Neural cell (in vitro differentiated cells): Measurements from ENCODE around the gene RUNX1. TPM values are rescaled to one million over a fixed set of nuclear protein-coding genes. Genes with fewer than 3 reads are reported as not detected.

ENCODE experiments used
- H2AFZ ChIP-seq: fragments of 200-600, 300-800 bp; sonication (generic), shearing (Covaris generic); 2 replicates; pipeline ENCODE4 v1.6.0; 2014; ENCODE audit warnings: low read depth, mild to moderate bottlenecking, antibody characterized with exemption, low read length, moderate library complexity
- H3F3A ChIP-seq: fragments of 200-600 bp; shearing (Covaris generic); 2 replicates; pipeline ENCODE4 v1.6.1; 2016; ENCODE audit warnings: mild to moderate bottlenecking, moderate library complexity, mixed read lengths, antibody characterized with exemption, low read length; ENCODE audit not compliant: insufficient read depth, poor library complexity, severe bottlenecking
- H3K27ac ChIP-seq: fragments of 200-600, 300-800 bp; sonication (generic), shearing (Covaris generic); 2 replicates; pipeline ENCODE4 v1.5.1; 2014; ENCODE audit warnings: mild to moderate bottlenecking, low read length, moderate library complexity
- H3K27me3 ChIP-seq: fragments of 300-800, 200-600 bp; sonication (generic), shearing (Covaris generic); 2 replicates; pipeline ENCODE4 v1.6.0; 2014; ENCODE audit warnings: mild to moderate bottlenecking, low read depth, low read length, moderate library complexity; ENCODE audit not compliant: insufficient read depth
- H3K36me3 ChIP-seq: fragments of 300-800, 200-600 bp; sonication (generic), shearing (Covaris generic); 2 replicates; pipeline ENCODE4 v1.5.1; 2014; ENCODE audit warnings: mild to moderate bottlenecking, antibody characterized with exemption, low read length, moderate library complexity; ENCODE audit not compliant: insufficient read depth
- H3K4me2 ChIP-seq: fragments of 300-800, 200-600 bp; sonication (generic), shearing (Covaris generic); 2 replicates; pipeline ENCODE4 v1.6.0; 2014; ENCODE audit warnings: mild to moderate bottlenecking, low read length
- H3K4me3 ChIP-seq: fragments of 300-800, 200-600 bp; sonication (generic), shearing (Covaris generic); 2 replicates; pipeline ENCODE4 v1.5.1; 2014; ENCODE audit warnings: mild to moderate bottlenecking, low read length, moderate library complexity
- H3K79me2 ChIP-seq: fragments of 200-600 bp; shearing (Covaris generic); replicated peaks from 2 replicates; pipeline ENCODE4 v1.6.0; 2014; ENCODE audit warnings: mild to moderate bottlenecking, low read length, moderate library complexity; ENCODE audit not compliant: insufficient read depth
- H3K9ac ChIP-seq: fragments of 300-800, 200-600 bp; sonication (generic), shearing (Covaris generic); 2 replicates; pipeline ENCODE4 v1.6.1; 2016; ENCODE audit warnings: mild to moderate bottlenecking, low read length, mixed read lengths
- H3K9me2 ChIP-seq: fragments of 200-600 bp; shearing (Covaris generic); 2 replicates; pipeline ENCODE4 v1.6.1; 2016; ENCODE audit warnings: mild to moderate bottlenecking, low read length, mixed read lengths; ENCODE audit not compliant: insufficient read depth
- H3K9me3 ChIP-seq: fragments of 200-600, 300-800 bp; sonication (generic), shearing (Covaris generic); 2 replicates; pipeline ENCODE4 v1.6.1; 2016; ENCODE audit warnings: mild to moderate bottlenecking, mixed run types, low read length, moderate library complexity, mixed read lengths
- H4K20me1 ChIP-seq: fragments of 200-600 bp; shearing (Covaris generic); 2 replicates; pipeline ENCODE4 v1.6.1; 2016; ENCODE audit warnings: mild to moderate bottlenecking, mixed run types; ENCODE audit not compliant: insufficient read depth
- EP300 ChIP-seq: fragments of 450-650 bp; conservative IDR thresholded peaks from 2 replicates; pipeline ENCODE4 v1.6.1; 2014; ENCODE audit warnings: antibody characterized with exemption, mild to moderate bottlenecking, moderate library complexity; ENCODE audit not compliant: poor library complexity, severe bottlenecking
- EZH2 ChIP-seq: fragments of 200-600, 300-800 bp; shearing (Covaris generic), sonication (generic); IDR thresholded peaks from 2 replicates; pipeline ENCODE4 v1.6.1; 2014; ENCODE audit warnings: antibody characterized with exemption, low read length, borderline replicate concordance, mild to moderate bottlenecking; ENCODE audit not compliant: insufficient read depth, poor library complexity, severe bottlenecking
- MXI1 ChIP-seq: fragments of 450-650 bp; conservative IDR thresholded peaks from 2 replicates; pipeline ENCODE4 v1.6.1; 2014; ENCODE audit warnings: antibody characterized with exemption, mild to moderate bottlenecking; ENCODE audit not compliant: poor library complexity, severe bottlenecking
- POLR2AphosphoS5 ChIP-seq: IDR thresholded peaks from 2 replicates; pipeline ENCODE4 v1.6.1; 2012
- RAD21 ChIP-seq: fragments of 450-650 bp; conservative IDR thresholded peaks from 2 replicates; pipeline ENCODE4 v1.6.1; 2014; ENCODE audit warnings: antibody characterized with exemption, mild to moderate bottlenecking, moderate library complexity
- REST ChIP-seq: IDR thresholded peaks from 2 replicates; pipeline ENCODE4 v1.6.1; 2012; ENCODE audit warnings: borderline replicate concordance
- SMC3 ChIP-seq: fragments of 450-650 bp; conservative IDR thresholded peaks from 2 replicates; pipeline ENCODE4 v1.6.1; 2014; ENCODE audit warnings: antibody characterized with exemption, mild to moderate bottlenecking, moderate library complexity; ENCODE audit not compliant: poor library complexity
- TAF1 ChIP-seq: IDR thresholded peaks from 2 replicates; pipeline ENCODE4 v1.6.1; 2012; ENCODE audit warnings: low read depth
- polyA plus RNA-seq: library from polyadenylated mRNA; depleted of rRNA; stranded (reverse); fragments of >200 nt; gene quantifications from 2 replicates; pipeline ENCODE4 v1.2.3, GENCODE V29; 2014
- TF ChIP-seq, protein P1 (sequence below): fragments of 450-650 bp; IDR thresholded peaks from 2 replicates; pipeline ENCODE4 v1.5.1; 2014; ENCODE audit warnings: antibody characterized with exemption, mild to moderate bottlenecking, moderate library complexity; ENCODE audit not compliant: poor library complexity, severe bottlenecking

RUNX1 gene
- polyA plus RNA-seq, 1 donor from 2014 or later: not detected

DNA sequence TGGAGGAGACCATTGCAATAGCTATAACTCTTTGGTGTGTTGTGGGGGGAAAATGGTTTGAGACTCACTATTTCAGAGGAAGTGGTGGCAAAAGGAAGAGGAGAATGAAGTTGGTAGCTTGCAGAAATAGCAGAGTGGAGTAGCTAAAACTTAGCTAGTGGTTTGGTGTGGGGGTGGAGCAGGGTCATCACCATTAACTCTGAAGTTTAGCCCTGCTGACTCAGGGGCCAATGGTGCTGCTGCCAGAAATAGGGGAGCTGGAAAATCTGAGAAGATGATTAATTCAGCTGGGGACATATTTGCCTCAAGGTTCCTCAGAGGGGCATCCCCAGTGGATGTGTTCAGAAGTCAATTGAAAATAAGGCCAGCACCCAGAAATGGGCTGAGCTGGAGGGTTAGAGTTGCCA, 65.4 kb downstream of the RUNX1 start:
- no peaks in the 10 kb centered on the region for H3K36me3 ChIP-seq
- no peaks in the 10 kb centered on the region for H3K79me2 ChIP-seq
- H3K9me2 ChIP-seq: no peaks in the 10 kb centered on the region
- H3K27ac ChIP-seq: no peak overlapping the region
- no peak overlapping the region for H3K4me2 ChIP-seq
- H3K9me3 ChIP-seq: no peaks in the 10 kb centered on the region
- no peak overlapping the region for H3K4me3 ChIP-seq
- H3F3A ChIP-seq: no peaks in the 10 kb centered on the region
- no peak for TF ChIP-seq EP300
- TF ChIP-seq RAD21: no peak
- no peak for TF ChIP-seq TAF1
- TF ChIP-seq POLR2AphosphoS5: no peak
- no peak for TF ChIP-seq SMC3
- no peak for TF ChIP-seq EZH2
- TF ChIP-seq MXI1: no peak
- TF ChIP-seq REST: no peak
- TF ChIP-seq, protein P1, sequence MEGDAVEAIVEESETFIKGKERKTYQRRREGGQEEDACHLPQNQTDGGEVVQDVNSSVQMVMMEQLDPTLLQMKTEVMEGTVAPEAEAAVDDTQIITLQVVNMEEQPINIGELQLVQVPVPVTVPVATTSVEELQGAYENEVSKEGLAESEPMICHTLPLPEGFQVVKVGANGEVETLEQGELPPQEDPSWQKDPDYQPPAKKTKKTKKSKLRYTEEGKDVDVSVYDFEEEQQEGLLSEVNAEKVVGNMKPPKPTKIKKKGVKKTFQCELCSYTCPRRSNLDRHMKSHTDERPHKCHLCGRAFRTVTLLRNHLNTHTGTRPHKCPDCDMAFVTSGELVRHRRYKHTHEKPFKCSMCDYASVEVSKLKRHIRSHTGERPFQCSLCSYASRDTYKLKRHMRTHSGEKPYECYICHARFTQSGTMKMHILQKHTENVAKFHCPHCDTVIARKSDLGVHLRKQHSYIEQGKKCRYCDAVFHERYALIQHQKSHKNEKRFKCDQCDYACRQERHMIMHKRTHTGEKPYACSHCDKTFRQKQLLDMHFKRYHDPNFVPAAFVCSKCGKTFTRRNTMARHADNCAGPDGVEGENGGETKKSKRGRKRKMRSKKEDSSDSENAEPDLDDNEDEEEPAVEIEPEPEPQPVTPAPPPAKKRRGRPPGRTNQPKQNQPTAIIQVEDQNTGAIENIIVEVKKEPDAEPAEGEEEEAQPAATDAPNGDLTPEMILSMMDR: no peak
- H2AFZ ChIP-seq: no peak overlapping the region
- no peak overlapping the region for H3K9ac ChIP-seq
- H3K27me3 ChIP-seq: no peaks in the 10 kb centered on the region
- no peaks in the 10 kb centered on the region for H4K20me1 ChIP-seq

GRCh38 chr21:34981791-34982190, 67.3 kb downstream of the RUNX1 start:
- no peaks in the 10 kb centered on the region for H3K79me2 ChIP-seq

More at GRCh38 chr21:34981791-34982190, 67.3 kb downstream of the RUNX1 start:
- no peak overlapping the region for H3K9ac ChIP-seq
- no peak overlapping the region for H3K27ac ChIP-seq
- no peaks in the 10 kb centered on the region for H4K20me1 ChIP-seq
- H3K9me3 ChIP-seq: no peaks in the 10 kb centered on the region
- no peak for TF ChIP-seq SMC3
- H3K27me3 ChIP-seq: no peaks in the 10 kb centered on the region
- no peaks in the 10 kb centered on the region for H3K36me3 ChIP-seq
- no peak overlapping the region for H3K4me3 ChIP-seq
- no peaks in the 10 kb centered on the region for H3K9me2 ChIP-seq
- no peak overlapping the region for H3K4me2 ChIP-seq
- no peaks in the 10 kb centered on the region for H3F3A ChIP-seq
- H2AFZ ChIP-seq: no peak overlapping the region
